Keratinocyte (primary cell): Measurements from ENCODE around the gene LAMA4. TPM values are rescaled to one million over a fixed set of nuclear protein-coding genes. Genes with fewer than 3 reads are reported as not detected.

Experiments
- DNase-seq: peaks from one replicate; pipeline ENCODE4 v3.0.0-alpha.2; 2011; ENCODE audit warnings: low read depth, missing footprints, low spot score
- FAIRE-seq: peaks from 2 replicates; lab custom pipeline; 2011; peaks lifted over from hg19 to GRCh38; lab: Jason Lieb, UNC
- H2AFZ ChIP-seq: 2 replicates; pipeline ENCODE4 v1.6.0; 2012; ENCODE audit warnings: low read length, control low read depth, inconsistent platforms; ENCODE audit not compliant: control insufficient read depth
- H3K27ac ChIP-seq: 2 replicates; pipeline ENCODE4 v1.5.1; 2011; ENCODE audit warnings: low read length; ENCODE audit not compliant: control insufficient read depth, insufficient read depth
- H3K27me3 ChIP-seq: 3 replicates; pipeline ENCODE4 v1.6.0; 2011; ENCODE audit warnings: low read length; ENCODE audit not compliant: control insufficient read depth, insufficient read depth; ENCODE audit errors: extremely low read depth
- H3K36me3 ChIP-seq, 2 experiments: 2 replicates in 1 of 2; 3 replicates in 1 of 2; pipeline ENCODE4 v1.5.1; 2011; ENCODE audit warnings: low read length in 2 of 2, mild to moderate bottlenecking in 1 of 2; ENCODE audit not compliant: control insufficient read depth in 2 of 2, insufficient read depth in 2 of 2; ENCODE audit errors: extremely low read depth in 1 of 2
- H3K4me1 ChIP-seq: 3 replicates; pipeline ENCODE4 v1.5.1; 2011; ENCODE audit warnings: low read length; ENCODE audit not compliant: control insufficient read depth, insufficient read depth; ENCODE audit errors: extremely low read depth
- H3K4me2 ChIP-seq: 3 replicates; pipeline ENCODE4 v1.6.0; 2011; ENCODE audit warnings: low read depth, low read length; ENCODE audit not compliant: control insufficient read depth, insufficient read depth; ENCODE audit errors: extremely low read depth
- H3K4me3 ChIP-seq, 3 experiments: fragments of 200-600 bp in 1 of 3; sonication (generic) in 1 of 3; 2 replicates in 2 of 3; 3 replicates in 1 of 3; pipeline ENCODE4 v1.5.1; 2011 to 2016; ENCODE audit warnings: low read length in 3 of 3, mild to moderate bottlenecking in 3 of 3, control low read depth in 2 of 3, inconsistent platforms in 1 of 3, low read depth in 1 of 3, mixed read lengths in 1 of 3, mixed run types in 1 of 3, moderate library complexity in 1 of 3; ENCODE audit not compliant: control insufficient read depth in 2 of 3, insufficient read depth in 2 of 3; ENCODE audit errors: extremely low read depth in 1 of 3
- H3K79me2 ChIP-seq: 2 replicates; pipeline ENCODE4 v1.6.0; 2012; ENCODE audit warnings: low read length; ENCODE audit not compliant: control insufficient read depth, insufficient read depth
- H3K9ac ChIP-seq: 3 replicates; pipeline ENCODE4 v1.6.0; 2011; ENCODE audit warnings: low read length; ENCODE audit not compliant: control insufficient read depth, insufficient read depth; ENCODE audit errors: extremely low read depth
- H3K9me1 ChIP-seq: 3 replicates; pipeline ENCODE4 v1.6.0; 2011; ENCODE audit warnings: low read length; ENCODE audit not compliant: control insufficient read depth, insufficient read depth; ENCODE audit errors: extremely low read depth
- H3K9me3 ChIP-seq: 2 replicates; pipeline ENCODE4 v1.5.1; 2012; ENCODE audit warnings: low read depth, low read length; ENCODE audit not compliant: control insufficient read depth
- H4K20me1 ChIP-seq: 3 replicates; pipeline ENCODE4 v1.6.0; 2011; ENCODE audit warnings: low read length; ENCODE audit not compliant: control insufficient read depth, insufficient read depth; ENCODE audit errors: extremely low read depth
- EZH2 ChIP-seq: IDR thresholded peaks from one replicate; pipeline ENCODE4 v1.6.1; 2012; ENCODE audit warnings: inconsistent platforms, mild to moderate bottlenecking, low read length, moderate library complexity
- dilution Hi-C: fragments of 300-500 bp; cut with MboI; formaldehyde crosslinking; loops from one replicate; pipeline ENCODE4 v1.7.0; 2020; ENCODE audit warnings: low sequenced_read_pairs; ENCODE audit not compliant: extremely low pct_ligation_motif_present
- polyA plus RNA-seq, 5 experiments: library from polyadenylated mRNA; depleted of rRNA in 3 of 5; stranded (reverse) in 3 of 5; stranded (forward) in 1 of 5; unstranded in 1 of 5; fragments of >200 nt; gene quantifications; 1 replicate in 1 of 5; 2 replicates in 3 of 5; 3 replicates in 1 of 5; pipeline versions ENCODE4 v1.2.1 to v1.2.3, GENCODE V29; 2011 to 2012; ENCODE audit warnings: missing spikeins in 2 of 5, low read depth in 1 of 5, low replicate concordance in 1 of 5
- TF ChIP-seq, protein P1 (sequence below), 3 experiments: IDR thresholded peaks in 1 of 3; conservative IDR thresholded peaks in 1 of 3; optimal IDR thresholded peaks in 1 of 3; 2 replicates in 2 of 3; 3 replicates in 1 of 3; pipeline versions ENCODE3 to v1.5.1; 2011; ENCODE audit warnings: low read length in 3 of 3, mild to moderate bottlenecking in 3 of 3, moderate library complexity in 2 of 3, control low read depth in 1 of 3, inconsistent platforms in 1 of 3; ENCODE audit not compliant: insufficient read depth in 2 of 3; ENCODE audit errors: extremely low read depth in 1 of 3

LAMA4 gene
- polyA plus RNA-seq, 1 donor (not counting 4 experiments of a cell fraction or from before 2014, with no cell fraction given), result 0.12 TPM

DNA sequence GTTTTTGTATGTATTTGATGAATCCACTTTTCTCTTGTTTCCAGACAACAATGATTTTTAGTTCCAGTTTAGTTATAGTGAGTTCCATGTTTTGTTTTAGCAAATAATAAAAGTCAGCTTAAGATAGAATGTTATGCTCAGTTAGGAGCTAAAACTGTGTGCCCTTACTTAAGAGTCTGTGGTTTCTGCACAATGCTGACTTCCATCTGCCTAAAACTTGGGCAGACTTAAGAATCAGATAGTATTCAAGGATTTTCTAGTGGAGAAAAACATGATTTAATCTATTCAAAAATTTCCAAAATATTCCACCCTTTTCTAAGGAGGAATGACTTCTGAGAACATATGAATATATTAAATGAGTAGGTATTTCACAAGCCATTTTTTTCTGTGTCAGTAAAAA, 32.8 kb downstream of the LAMA4 start:
- dilution Hi-C loops, result no loop called here
- Histone ChIP-seq H3K27me3 (no peaks in the 10 kb centered on the region), H3K4me2 (no peak overlapping the region), H3K4me3 (no peak overlapping the region), H3K9me1 (no peaks in the 10 kb centered on the region), H3K9me3 (no peaks in the 10 kb centered on the region), H3K4me1 (peaks cover 7% of the 10 kb centered on the region), H3K79me2 (no peaks in the 10 kb centered on the region), H2AFZ (no peak overlapping the region), H4K20me1 (no peaks in the 10 kb centered on the region), H3K9ac (no peak overlapping the region), H3K27ac (no peak overlapping the region), H3K36me3 (no peaks in the 10 kb centered on the region)
- DNase-seq (no peak), FAIRE-seq (no peak)
- no peak for TF ChIP-seq EZH2
- TF ChIP-seq, protein P1, sequence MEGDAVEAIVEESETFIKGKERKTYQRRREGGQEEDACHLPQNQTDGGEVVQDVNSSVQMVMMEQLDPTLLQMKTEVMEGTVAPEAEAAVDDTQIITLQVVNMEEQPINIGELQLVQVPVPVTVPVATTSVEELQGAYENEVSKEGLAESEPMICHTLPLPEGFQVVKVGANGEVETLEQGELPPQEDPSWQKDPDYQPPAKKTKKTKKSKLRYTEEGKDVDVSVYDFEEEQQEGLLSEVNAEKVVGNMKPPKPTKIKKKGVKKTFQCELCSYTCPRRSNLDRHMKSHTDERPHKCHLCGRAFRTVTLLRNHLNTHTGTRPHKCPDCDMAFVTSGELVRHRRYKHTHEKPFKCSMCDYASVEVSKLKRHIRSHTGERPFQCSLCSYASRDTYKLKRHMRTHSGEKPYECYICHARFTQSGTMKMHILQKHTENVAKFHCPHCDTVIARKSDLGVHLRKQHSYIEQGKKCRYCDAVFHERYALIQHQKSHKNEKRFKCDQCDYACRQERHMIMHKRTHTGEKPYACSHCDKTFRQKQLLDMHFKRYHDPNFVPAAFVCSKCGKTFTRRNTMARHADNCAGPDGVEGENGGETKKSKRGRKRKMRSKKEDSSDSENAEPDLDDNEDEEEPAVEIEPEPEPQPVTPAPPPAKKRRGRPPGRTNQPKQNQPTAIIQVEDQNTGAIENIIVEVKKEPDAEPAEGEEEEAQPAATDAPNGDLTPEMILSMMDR (optimal IDR thresholded peaks at IDR 0.05 in 1 of 3, IDR thresholded peaks at IDR 0.05 in 1 of 3, conservative IDR thresholded peaks at IDR 0.05 in 1 of 3; ENCODE audit: extremely low read depth in 1 of 3, insufficient read depth in 2 of 3, low read length in 3 of 3), result no peak

DNA sequence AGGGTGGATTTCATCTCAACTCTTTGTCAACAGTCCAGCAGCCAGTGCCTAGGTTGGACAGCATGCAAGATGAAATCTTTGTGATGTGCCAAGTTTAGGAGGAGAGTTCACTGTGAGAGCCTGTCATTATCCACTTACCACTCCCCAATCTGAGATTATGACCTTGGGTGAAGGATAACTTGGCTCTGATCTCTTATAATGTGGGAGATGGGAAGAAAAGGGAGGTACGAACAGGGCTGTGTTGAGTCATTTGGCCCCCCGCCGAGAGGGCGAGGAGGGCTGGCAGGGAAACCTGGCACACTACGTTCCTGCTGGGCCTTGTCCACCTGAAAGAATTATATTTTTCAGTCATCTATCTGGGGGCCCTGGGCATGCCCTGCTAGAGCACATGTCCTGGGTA, 35.8 kb downstream of the LAMA4 start:
- Histone ChIP-seq H3K9ac (no peak overlapping the region), H3K4me1 (peaks cover 11% of the 10 kb centered on the region), H3K27me3 (no peaks in the 10 kb centered on the region), H3K79me2 (no peaks in the 10 kb centered on the region), H3K27ac (no peak overlapping the region), H3K4me3 (no peak overlapping the region), H4K20me1 (no peaks in the 10 kb centered on the region), H2AFZ (no peak overlapping the region), H3K36me3 (no peaks in the 10 kb centered on the region), H3K4me2 (no peak overlapping the region), H3K9me1 (no peaks in the 10 kb centered on the region), H3K9me3 (no peaks in the 10 kb centered on the region)
- FAIRE-seq, result peak; percentile 57
- no peak for DNase-seq
- dilution Hi-C loops, result no loop called here
- TF ChIP-seq EZH2, result no peak
- TF ChIP-seq, protein P1 (optimal IDR thresholded peaks at IDR 0.05 in 1 of 3, IDR thresholded peaks at IDR 0.05 in 1 of 3, conservative IDR thresholded peaks at IDR 0.05 in 1 of 3; ENCODE audit: extremely low read depth in 1 of 3, insufficient read depth in 2 of 3, low read length in 3 of 3), result no peak
